ENCODE results near the gene CYLD. TPM values are rescaled to one million over a fixed set of nuclear protein-coding genes. Genes with fewer than 3 reads are reported as not detected.

The CYLD gene
- polyA plus RNA-seq, 1 donor from 2014 or later: 27.6 TPM

- Histone ChIP-seq H3K36me3 (ENCODE audit: insufficient read depth, low read length) (no peaks in the 10 kb centered on the region), H3K4me2 (ENCODE audit: low read length) (no peak overlapping the region), H4K20me1 (ENCODE audit: insufficient read depth) (no peaks in the 10 kb centered on the region), H3K27me3 (ENCODE audit: insufficient read depth, low read depth, low read length) (peaks cover 7% of the 10 kb centered on the region), H3K9ac (ENCODE audit: low read length) (no peak overlapping the region), H3K4me3 (ENCODE audit: low read length) (no peak overlapping the region), H2AFZ (ENCODE audit: low read depth, low read length) (no peak overlapping the region), H3K9me2 (ENCODE audit: insufficient read depth, low read length) (no peaks in the 10 kb centered on the region), H3K27ac (ENCODE audit: low read length) (no peak overlapping the region), H3K79me2 (replicated peaks; ENCODE audit: insufficient read depth, low read length) (no peaks in the 10 kb centered on the region), H3F3A (ENCODE audit: insufficient read depth, low read length, poor library complexity, severe bottlenecking) (no peaks in the 10 kb centered on the region), H3K9me3 (ENCODE audit: low read length) (no peaks in the 10 kb centered on the region)
- no peak for TF ChIP-seq TAF1 (IDR thresholded peaks at IDR 0.05; ENCODE audit: low read depth)
- TF ChIP-seq MXI1 (conservative IDR thresholded peaks at IDR 0.05; ENCODE audit: poor library complexity, severe bottlenecking): no peak
- no peak for TF ChIP-seq POLR2AphosphoS5 (IDR thresholded peaks at IDR 0.05)
- TF ChIP-seq EP300 (conservative IDR thresholded peaks at IDR 0.05; ENCODE audit: poor library complexity, severe bottlenecking): no peak
- TF ChIP-seq RAD21 (conservative IDR thresholded peaks at IDR 0.05): no peak
- TF ChIP-seq CTCF (IDR thresholded peaks at IDR 0.05; ENCODE audit: poor library complexity, severe bottlenecking): no peak
- TF ChIP-seq EZH2 (IDR thresholded peaks at IDR 0.05; ENCODE audit: borderline replicate concordance, insufficient read depth, low read length, poor library complexity, severe bottlenecking): no peak
- no peak for TF ChIP-seq SMC3 (conservative IDR thresholded peaks at IDR 0.05; ENCODE audit: poor library complexity)
- TF ChIP-seq REST (IDR thresholded peaks at IDR 0.05; ENCODE audit: borderline replicate concordance): no peak
Observed at GRCh38 chr16:50836121-50836621, 94.3 kb downstream of the CYLD start.

- H3K36me3 ChIP-seq (ENCODE audit: insufficient read depth, low read length): no peaks in the 10 kb centered on the region
- H3K79me2 ChIP-seq (replicated peaks; ENCODE audit: insufficient read depth, low read length): no peaks in the 10 kb centered on the region
- no peaks in the 10 kb centered on the region for H3K9me2 ChIP-seq (ENCODE audit: insufficient read depth, low read length)
- H4K20me1 ChIP-seq (ENCODE audit: insufficient read depth): no peaks in the 10 kb centered on the region
- no peak overlapping the region for H3K4me3 ChIP-seq (ENCODE audit: low read length)
- no peaks in the 10 kb centered on the region for H3F3A ChIP-seq (ENCODE audit: insufficient read depth, low read length, poor library complexity, severe bottlenecking)
- peaks cover 7% of the 10 kb centered on the region for H3K27me3 ChIP-seq (ENCODE audit: insufficient read depth, low read depth, low read length)
- no peak overlapping the region for H3K4me2 ChIP-seq (ENCODE audit: low read length)
- H2AFZ ChIP-seq (ENCODE audit: low read depth, low read length): no peak overlapping the region
- TF ChIP-seq EZH2 (IDR thresholded peaks at IDR 0.05; ENCODE audit: borderline replicate concordance, insufficient read depth, low read length, poor library complexity, severe bottlenecking): no peak
- no peak for TF ChIP-seq REST (IDR thresholded peaks at IDR 0.05; ENCODE audit: borderline replicate concordance)
- no peak for TF ChIP-seq SMC3 (conservative IDR thresholded peaks at IDR 0.05; ENCODE audit: poor library complexity)
- no peak for TF ChIP-seq TAF1 (IDR thresholded peaks at IDR 0.05; ENCODE audit: low read depth)
- no peak for TF ChIP-seq POLR2AphosphoS5 (IDR thresholded peaks at IDR 0.05)
- no peak for TF ChIP-seq MXI1 (conservative IDR thresholded peaks at IDR 0.05; ENCODE audit: poor library complexity, severe bottlenecking)
- TF ChIP-seq RAD21 (conservative IDR thresholded peaks at IDR 0.05): no peak
- TF ChIP-seq EP300 (conservative IDR thresholded peaks at IDR 0.05; ENCODE audit: poor library complexity, severe bottlenecking): no peak
- no peak for TF ChIP-seq CTCF (IDR thresholded peaks at IDR 0.05; ENCODE audit: poor library complexity, severe bottlenecking)
- no peak overlapping the region for H3K9ac ChIP-seq (ENCODE audit: low read length)
- no peaks in the 10 kb centered on the region for H3K9me3 ChIP-seq (ENCODE audit: low read length)
- no peak overlapping the region for H3K27ac ChIP-seq (ENCODE audit: low read length)
Observed at GRCh38 chr16:50837324-50837723, 95.4 kb downstream of the CYLD start.

Data from neural cell (in vitro differentiated cells).